ENCODE data around the gene RGL2. TPM values are rescaled to one million over a fixed set of nuclear protein-coding genes. Genes with fewer than 3 reads are reported as not detected.

The RGL2 gene
- total and polyA plus RNA-seq, 2 of the 13 experiments (the other 11 are each of a cell fraction or from before 2014, with no cell fraction given), result 22.9 to 47.4 TPM

GRCh38 chr6:33271468-33272274 is 27.1 kb downstream of the RGL2 start, which contains the start of the genes RPS18 and VPS52 (continued):
- TF ChIP-seq, protein P1, sequence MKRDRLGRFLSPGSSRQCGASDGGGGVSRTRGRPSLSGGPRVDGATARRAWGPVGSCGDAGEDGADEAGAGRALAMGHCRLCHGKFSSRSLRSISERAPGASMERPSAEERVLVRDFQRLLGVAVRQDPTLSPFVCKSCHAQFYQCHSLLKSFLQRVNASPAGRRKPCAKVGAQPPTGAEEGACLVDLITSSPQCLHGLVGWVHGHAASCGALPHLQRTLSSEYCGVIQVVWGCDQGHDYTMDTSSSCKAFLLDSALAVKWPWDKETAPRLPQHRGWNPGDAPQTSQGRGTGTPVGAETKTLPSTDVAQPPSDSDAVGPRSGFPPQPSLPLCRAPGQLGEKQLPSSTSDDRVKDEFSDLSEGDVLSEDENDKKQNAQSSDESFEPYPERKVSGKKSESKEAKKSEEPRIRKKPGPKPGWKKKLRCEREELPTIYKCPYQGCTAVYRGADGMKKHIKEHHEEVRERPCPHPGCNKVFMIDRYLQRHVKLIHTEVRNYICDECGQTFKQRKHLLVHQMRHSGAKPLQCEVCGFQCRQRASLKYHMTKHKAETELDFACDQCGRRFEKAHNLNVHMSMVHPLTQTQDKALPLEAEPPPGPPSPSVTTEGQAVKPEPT (CRISPR knock-in tag; IDR thresholded peaks at IDR 0.05; ENCODE audit: low read depth), result no peak; the same call in none of the 2 replicates
- TF ChIP-seq ZNF256 (CRISPR knock-in tag; conservative IDR thresholded peaks at IDR 0.05), result peak; percentile 92
- no peak; the same call in none of the 2 replicates for TF ChIP-seq GLI4 (CRISPR knock-in tag; IDR thresholded peaks at IDR 0.05; ENCODE audit: borderline replicate concordance)
- no peak for TF ChIP-seq SSRP1 (CRISPR knock-in tag; IDR thresholded peaks at IDR 0.05)
- TF ChIP-seq, protein P2, sequence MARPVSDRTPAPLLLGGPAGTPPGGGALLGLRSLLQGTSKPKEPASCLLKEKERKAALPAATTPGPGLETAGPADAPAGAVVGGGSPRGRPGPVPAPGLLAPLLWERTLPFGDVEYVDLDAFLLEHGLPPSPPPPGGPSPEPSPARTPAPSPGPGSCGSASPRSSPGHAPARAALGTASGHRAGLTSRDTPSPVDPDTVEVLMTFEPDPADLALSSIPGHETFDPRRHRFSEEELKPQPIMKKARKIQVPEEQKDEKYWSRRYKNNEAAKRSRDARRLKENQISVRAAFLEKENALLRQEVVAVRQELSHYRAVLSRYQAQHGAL (CRISPR knock-in tag; IDR thresholded peaks at IDR 0.05; ENCODE audit: not compliant biosample characterization), result peak; percentile 49
- peak; percentile 57 for TF ChIP-seq FOXJ3 (CRISPR knock-in tag; IDR thresholded peaks at IDR 0.05; ENCODE audit: borderline replicate concordance)
- no peak for TF ChIP-seq ZNF703 (CRISPR knock-in tag; IDR thresholded peaks at IDR 0.05; ENCODE audit: borderline replicate concordance)
- TF ChIP-seq ZNF570 (CRISPR knock-in tag; IDR thresholded peaks at IDR 0.05; ENCODE audit: borderline replicate concordance), result no peak
- peak; percentile 88; the same call in 1 of the 2 replicates for TF ChIP-seq KLF6 (CRISPR knock-in tag; IDR thresholded peaks at IDR 0.05)
- no peak; the same call in 1 of the 2 replicates for TF ChIP-seq ZNF577 (CRISPR knock-in tag; IDR thresholded peaks at IDR 0.05; ENCODE audit: borderline replicate concordance, low read depth)
- no peak for TF ChIP-seq NFIB (CRISPR knock-in tag; IDR thresholded peaks at IDR 0.05; ENCODE audit: borderline replicate concordance)
- TF ChIP-seq ZNF292 (CRISPR knock-in tag; IDR thresholded peaks at IDR 0.05; ENCODE audit: borderline replicate concordance, low read depth), result 0 out of 2 replicates have a peak, but pooled peaks have one; percentile 13
- TF ChIP-seq ZBED4 (CRISPR knock-in tag; IDR thresholded peaks at IDR 0.05; ENCODE audit: borderline replicate concordance), result no peak
- TF ChIP-seq HINFP (CRISPR knock-in tag; IDR thresholded peaks at IDR 0.05; ENCODE audit: low read depth), result peak; percentile 18; the same call in 1 of the 2 replicates
- peak; percentile 80 for TF ChIP-seq MEIS1 (CRISPR knock-in tag; IDR thresholded peaks at IDR 0.05; ENCODE audit: borderline replicate concordance)
- peak; percentile 96 for TF ChIP-seq ZNF605 (CRISPR knock-in tag; IDR thresholded peaks at IDR 0.05)
- TF ChIP-seq, protein P3, sequence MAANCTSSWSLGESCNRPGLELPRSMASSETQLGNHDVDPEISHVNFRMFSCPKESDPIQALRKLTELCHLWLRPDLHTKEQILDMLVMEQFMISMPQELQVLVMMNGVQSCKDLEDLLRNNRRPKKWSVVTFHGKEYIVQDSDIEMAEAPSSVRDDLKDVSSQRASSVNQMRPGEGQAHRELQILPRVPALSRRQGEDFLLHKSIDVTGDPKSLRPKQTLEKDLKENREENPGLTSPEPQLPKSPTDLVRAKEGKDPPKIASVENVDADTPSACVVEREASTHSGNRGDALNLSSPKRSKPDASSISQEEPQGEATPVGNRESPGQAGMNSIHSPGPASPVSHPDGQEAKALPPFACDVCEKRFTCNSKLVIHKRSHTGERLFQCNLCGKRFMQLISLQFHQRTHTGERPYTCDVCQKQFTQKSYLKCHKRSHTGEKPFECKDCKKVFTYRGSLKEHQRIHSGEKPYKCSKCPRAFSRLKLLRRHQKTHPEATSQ (CRISPR knock-in tag; IDR thresholded peaks at IDR 0.05; ENCODE audit: borderline replicate concordance), result peak; percentile 85
- TF ChIP-seq ZNF747 (CRISPR knock-in tag; IDR thresholded peaks at IDR 0.05; ENCODE audit: borderline replicate concordance), result 0 out of 2 replicates have a peak, but pooled peaks have one; percentile 57

Measured in HepG2 (cell line).